Psoas muscle (tissue), 8 donors: Measurements from ENCODE around the gene ADGB. TPM values are rescaled to one million over a fixed set of nuclear protein-coding genes. Genes with fewer than 3 reads are reported as not detected.

Experiments used
- ATAC-seq, 4 donors: fragments of 200-7000 bp; cut with Tn5 transposase; one replicate each; pipeline ENCODE4 v1.9.1; 2020; ENCODE audit warnings: moderate library complexity in 3 of 4, mild to moderate bottlenecking in 2 of 4
- DNase-seq, 2 donors: peaks; one replicate each; pipeline ENCODE4 v3.0.0-alpha.2; 2020
- H3K27ac ChIP-seq: fragments of 200-600 bp; one replicate; pipeline ENCODE4 v1.8.0; 2022
- H3K27me3 ChIP-seq, 3 donors: fragments of 200-600 bp in 1 of 3; one replicate each; pipeline versions ENCODE4 v1.6.1 to v1.8.0; 2013 to 2022; ENCODE audit warnings: low read length in 2 of 3, mild to moderate bottlenecking in 2 of 3, moderate library complexity in 1 of 3; ENCODE audit not compliant: insufficient read depth in 3 of 3
- H3K36me3 ChIP-seq, 2 donors: fragments of 200-600 bp in 1 of 2; one replicate each; pipeline versions ENCODE4 v1.6.1 to v1.8.0; 2013 to 2022; ENCODE audit warnings: low read depth in 1 of 2, mild to moderate bottlenecking in 1 of 2, moderate library complexity in 1 of 2; ENCODE audit not compliant: insufficient read depth in 1 of 2
- H3K4me1 ChIP-seq: fragments of 200-600 bp; one replicate; pipeline ENCODE4 v1.8.0; 2022
- H3K4me3 ChIP-seq: fragments of 200-600 bp; one replicate; pipeline ENCODE4 v1.8.0; 2022; ENCODE audit warnings: mild to moderate bottlenecking
- H3K9me3 ChIP-seq: fragments of 200-600 bp; one replicate; pipeline ENCODE4 v1.8.0; 2022
- WGBS, 3 donors: extraction: QIAGEN DNeasy Blood & Tissue Kit; methylation state at CpG; one replicate each; pipeline versions ENCODE4 v1.1.6 to v1.1.7; 2013; 5-methylcytosine and 5-hydroxymethylcytosine counted together
- intact Hi-C, 2 donors: fragments of 100-400 bp; cut with DNase I; formaldehyde crosslinking; loops; one replicate each; pipeline versions ENCODE4 v1.11.0 to v1.14.2; 2022
- polyA plus RNA-seq, 3 donors: library from polyadenylated mRNA; stranded (reverse); fragments of 200-250 nt; gene quantifications; one replicate each; pipeline ENCODE4 v1.2.3, GENCODE V29; 2013
- total RNA-seq, 4 donors: library from RNA; stranded (reverse); fragmentation: NEBNext Ultra II Directional in 2 of 4; extraction: Animal tissue kit (Norgen Biotek cat#: 25700) in 2 of 4; gene quantifications; one replicate each; pipeline versions ENCODE4 v1.2.1 to v1.2.4, GENCODE V29; 2021 to 2023
- TF ChIP-seq, protein P1 (sequence below): fragments of 200-600 bp; IDR thresholded peaks from one replicate; pipeline ENCODE4 v1.8.0; 2022; ENCODE audit warnings: antibody characterized with exemption
- donor health status: healthy with polysubstance abuse.
- donor health status: DM: no; HTN: no; CAD: no; lungs with moderate emphysema.
- donor health status: Bipolar disorder and iron deficiency.
- donor health status: healthy.
- donor health status: DM: yes; HTN: yes; CAD: no.
- donor health status: DM: no; HTN: no; CAD: no.
- donor health status: DM: no; HTN: no; CAD: no.
- donor health status: DM: yes; HTN: yes; CAD: no.

ADGB gene
- total and polyA plus RNA-seq, 7 donors = not detected

DNA sequence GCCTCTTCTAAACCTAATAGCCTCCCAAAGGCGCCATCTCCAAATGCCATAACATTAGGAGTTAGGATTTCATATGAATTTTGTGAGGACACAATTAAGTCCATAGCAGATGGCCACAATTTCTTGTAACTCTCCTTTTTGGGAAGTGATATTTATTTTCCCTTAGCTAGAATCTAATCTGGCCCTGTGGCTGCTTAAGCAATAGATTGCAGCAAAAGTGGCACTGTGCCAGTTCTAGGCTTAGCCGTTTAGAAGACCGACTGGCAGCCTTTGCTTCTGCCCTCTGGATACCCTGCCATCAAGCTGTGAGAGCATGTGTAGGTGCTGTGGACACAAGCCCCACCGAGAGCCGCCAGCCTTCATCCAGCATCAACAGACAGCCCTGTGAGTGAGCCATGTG, 15.9 kb upstream of the ADGB start:
- Histone ChIP-seq H3K27ac (no peak overlapping the region), H3K27me3 (no peaks in the 10 kb centered on the region), H3K4me3 (no peak overlapping the region), H3K4me1 (no peaks in the 10 kb centered on the region), H3K36me3 (no peaks in the 10 kb centered on the region), H3K9me3 (no peaks in the 10 kb centered on the region)
- TF ChIP-seq, protein P1, sequence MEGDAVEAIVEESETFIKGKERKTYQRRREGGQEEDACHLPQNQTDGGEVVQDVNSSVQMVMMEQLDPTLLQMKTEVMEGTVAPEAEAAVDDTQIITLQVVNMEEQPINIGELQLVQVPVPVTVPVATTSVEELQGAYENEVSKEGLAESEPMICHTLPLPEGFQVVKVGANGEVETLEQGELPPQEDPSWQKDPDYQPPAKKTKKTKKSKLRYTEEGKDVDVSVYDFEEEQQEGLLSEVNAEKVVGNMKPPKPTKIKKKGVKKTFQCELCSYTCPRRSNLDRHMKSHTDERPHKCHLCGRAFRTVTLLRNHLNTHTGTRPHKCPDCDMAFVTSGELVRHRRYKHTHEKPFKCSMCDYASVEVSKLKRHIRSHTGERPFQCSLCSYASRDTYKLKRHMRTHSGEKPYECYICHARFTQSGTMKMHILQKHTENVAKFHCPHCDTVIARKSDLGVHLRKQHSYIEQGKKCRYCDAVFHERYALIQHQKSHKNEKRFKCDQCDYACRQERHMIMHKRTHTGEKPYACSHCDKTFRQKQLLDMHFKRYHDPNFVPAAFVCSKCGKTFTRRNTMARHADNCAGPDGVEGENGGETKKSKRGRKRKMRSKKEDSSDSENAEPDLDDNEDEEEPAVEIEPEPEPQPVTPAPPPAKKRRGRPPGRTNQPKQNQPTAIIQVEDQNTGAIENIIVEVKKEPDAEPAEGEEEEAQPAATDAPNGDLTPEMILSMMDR = no peak
- peak in 1 of 2 donors; percentile 16 for DNase-seq
- intact Hi-C loops = no loop called here
- 44 to 56% (median 52%) methylated on average over 5 of the region's 5 CpGs for WGBS, 3 donors
- no peak for ATAC-seq

DNA sequence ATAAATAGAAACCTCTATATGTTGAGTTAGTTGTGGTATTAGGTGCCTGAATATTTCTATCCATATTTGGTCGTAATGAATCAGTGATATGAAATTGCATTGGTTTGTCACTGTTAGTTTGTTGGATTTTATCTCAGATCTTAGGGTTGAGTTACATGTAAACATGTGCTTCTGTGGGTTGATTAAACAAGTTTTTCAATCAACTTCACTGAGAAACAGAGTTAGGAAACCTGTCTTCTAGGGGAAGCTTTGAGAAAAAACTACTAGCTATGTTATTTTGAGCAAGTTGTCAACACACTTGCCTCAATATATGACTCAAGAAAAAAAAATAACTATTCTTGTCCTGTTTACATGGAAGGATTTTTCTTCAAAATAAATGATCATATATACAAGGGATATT, 14.8 kb upstream of the ADGB start:
- H3K27me3 ChIP-seq = no peaks in the 10 kb centered on the region
- H3K36me3 ChIP-seq = no peaks in the 10 kb centered on the region
- TF ChIP-seq, protein P1 = no peak
- ATAC-seq = no peak
- DNase-seq = no peak
- no peaks in the 10 kb centered on the region for H3K9me3 ChIP-seq
- intact Hi-C loops = no loop called here
- no peak overlapping the region for H3K4me3 ChIP-seq
- no peaks in the 10 kb centered on the region for H3K4me1 ChIP-seq
- 75 to 78% (median 77%) methylated on average over 1 of the region's 1 CpG for WGBS, 3 donors
- no peak overlapping the region for H3K27ac ChIP-seq

DNA sequence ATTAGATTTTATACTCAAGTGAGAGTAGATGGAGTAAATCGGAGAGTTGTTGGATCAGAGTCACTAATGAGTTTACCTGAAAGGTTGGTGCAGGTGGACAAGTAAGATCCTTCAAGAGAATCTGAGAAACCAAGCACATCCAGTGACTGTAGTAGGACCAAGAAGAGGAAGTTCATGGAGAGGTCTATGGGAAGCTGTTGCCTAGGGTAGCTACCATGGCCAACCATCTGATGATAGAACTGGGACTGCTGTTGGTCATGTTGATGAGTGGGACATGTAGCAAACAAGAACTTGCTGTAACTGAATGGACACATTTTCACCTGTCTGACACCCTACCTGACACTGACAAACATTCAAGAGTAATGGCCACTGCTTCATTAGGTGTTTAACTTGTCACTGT, 11.3 kb upstream of the ADGB start:
- ATAC-seq = no peak
- Histone ChIP-seq H3K4me1 (no peaks in the 10 kb centered on the region), H3K9me3 (no peaks in the 10 kb centered on the region), H3K36me3 (no peaks in the 10 kb centered on the region), H3K4me3 (no peak overlapping the region), H3K27ac (no peak overlapping the region), H3K27me3 (no peaks in the 10 kb centered on the region)
- no peak for DNase-seq
- WGBS, 3 donors = 0% methylated on average over 1 of the region's 1 CpG
- TF ChIP-seq, protein P1 = no peak
- intact Hi-C loops = no loop called here

DNA sequence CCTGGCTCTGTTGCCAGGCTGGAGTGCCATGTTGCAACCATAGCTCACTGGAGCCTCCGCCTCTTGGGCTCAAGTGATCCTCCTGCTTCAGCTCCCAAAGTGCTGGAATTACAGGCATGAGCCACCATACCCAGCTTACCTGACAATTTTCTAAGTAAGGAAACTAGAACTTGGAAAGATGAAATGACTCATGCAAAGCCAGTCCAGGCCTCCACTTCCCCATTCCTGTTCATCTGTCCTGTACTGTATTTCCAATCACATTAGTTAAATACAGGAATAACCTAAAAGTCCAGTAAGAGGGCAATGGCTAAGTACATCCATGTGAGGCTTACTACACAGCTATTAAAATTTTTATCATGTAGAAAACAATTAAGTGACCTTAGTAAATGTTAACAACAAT, 8.3 kb upstream of the ADGB start:
- TF ChIP-seq, protein P1 = no peak
- Histone ChIP-seq H3K4me3 (no peak overlapping the region), H3K4me1 (no peaks in the 10 kb centered on the region), H3K9me3 (no peaks in the 10 kb centered on the region), H3K27me3 (no peaks in the 10 kb centered on the region), H3K27ac (no peak overlapping the region), H3K36me3 (no peaks in the 10 kb centered on the region)
- ATAC-seq (no peak), DNase-seq (no peak)
- WGBS, 3 donors = 92 to 100% (median 94%) methylated on average over 1 of the region's 1 CpG
- intact Hi-C loops = no loop called here

DNA sequence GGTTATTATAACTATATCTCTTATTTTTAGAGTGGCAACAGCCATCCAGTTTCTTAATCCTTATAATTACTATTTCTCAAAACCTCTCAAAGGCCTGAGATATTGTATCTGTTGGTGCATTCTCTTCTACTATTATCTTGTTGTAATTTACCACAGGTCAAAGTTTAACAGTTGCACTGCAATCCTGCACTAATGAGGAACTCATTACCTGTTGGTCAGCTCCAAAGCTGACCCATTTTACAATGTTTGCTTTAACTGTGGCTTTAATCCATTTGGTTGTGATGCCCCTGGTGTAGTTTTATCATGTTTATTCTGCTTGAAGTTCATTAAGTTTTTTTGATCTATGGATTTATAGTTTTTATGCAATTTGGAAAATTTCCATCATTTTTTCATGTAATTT, 6.3 kb upstream of the ADGB start:
- H3K27ac ChIP-seq = no peak overlapping the region
- no peaks in the 10 kb centered on the region for H3K36me3 ChIP-seq
- no peaks in the 10 kb centered on the region for H3K27me3 ChIP-seq
- ATAC-seq = no peak
- intact Hi-C loops = no loop called here
- no peak overlapping the region for H3K4me3 ChIP-seq
- no peaks in the 10 kb centered on the region for H3K9me3 ChIP-seq
- no peaks in the 10 kb centered on the region for H3K4me1 ChIP-seq
- TF ChIP-seq, protein P1 = no peak
- no peak for DNase-seq
